Chondrocyte (in vitro differentiated cells): ENCODE data around the gene GALNT10. TPM values are rescaled to one million over a fixed set of nuclear protein-coding genes. Genes with fewer than 3 reads are reported as not detected.

Experiments used
- DNase-seq: peaks from one replicate; pipeline ENCODE4 v3.0.0; 2021; ENCODE audit warnings: mixed read lengths, low spot score
- H3K27ac Mint-ChIP-seq: one replicate; pipeline ENCODE4 v1.8.0; 2021; ENCODE audit warnings: mild to moderate bottlenecking, moderate library complexity, mixed read lengths; ENCODE audit not compliant: unreplicated experiment
- H3K27me3 Mint-ChIP-seq: 2 replicates; pipeline ENCODE4 v1.8.0; 2021; ENCODE audit warnings: low read depth, mixed read lengths
- H3K36me3 Mint-ChIP-seq: 2 replicates; pipeline ENCODE4 v1.8.0; 2021; ENCODE audit warnings: low read depth, mixed read lengths
- H3K4me1 Mint-ChIP-seq: 2 replicates; pipeline ENCODE4 v1.8.0; 2021; ENCODE audit warnings: low read depth, mild to moderate bottlenecking, mixed read lengths
- H3K4me3 Mint-ChIP-seq: one replicate; pipeline ENCODE4 v1.8.0; 2021; ENCODE audit warnings: mild to moderate bottlenecking, moderate library complexity, mixed read lengths; ENCODE audit not compliant: unreplicated experiment
- H3K9me3 Mint-ChIP-seq: 2 replicates; pipeline ENCODE4 v1.8.0; 2021; ENCODE audit warnings: low read depth, mixed read lengths
- CTCF ChIP-seq: fragments of 200-600 bp; sonication (generic); IDR thresholded peaks from 2 replicates; pipeline ENCODE4 v1.5.0; 2021; ENCODE audit warnings: antibody characterized with exemption, mild to moderate bottlenecking, moderate library complexity
- total RNA-seq: library from RNA; stranded (reverse); gene quantifications from 3 replicates; pipeline ENCODE4 v1.2.1, GENCODE V29; 2021

Gene GALNT10
- total RNA-seq, 1 donor from 2014 or later, result 155 TPM

GRCh38 chr5:154217462-154217861 lies 26.9 kb downstream of the GALNT10 start:
- Mint-ChIP-seq H3K27me3 (no peaks in the 10 kb centered on the region), H3K4me3 (no peak overlapping the region), H3K27ac (peak overlapping the region; percentile 63), H3K36me3 (peaks cover 12% of the 10 kb centered on the region), H3K4me1 (peaks cover 86% of the 10 kb centered on the region), H3K9me3 (no peaks in the 10 kb centered on the region)
- DNase-seq, result no peak
- no peak for TF ChIP-seq CTCF

GRCh38 chr5:154218786-154219185 lies 28.3 kb downstream of the GALNT10 start:
- Mint-ChIP-seq H3K9me3 (no peaks in the 10 kb centered on the region), H3K27me3 (no peaks in the 10 kb centered on the region), H3K27ac (peak overlapping the region; percentile 62), H3K4me3 (no peak overlapping the region), H3K4me1 (peaks cover 86% of the 10 kb centered on the region), H3K36me3 (peaks cover 16% of the 10 kb centered on the region)
- TF ChIP-seq CTCF, result no peak
- no peak for DNase-seq

- peak overlapping the region; percentile 98 for H3K27ac Mint-ChIP-seq
- TF ChIP-seq CTCF, result no peak
- no peak for DNase-seq
- H3K36me3 Mint-ChIP-seq, result peaks cover 16% of the 10 kb centered on the region
- H3K9me3 Mint-ChIP-seq, result no peaks in the 10 kb centered on the region
- H3K4me3 Mint-ChIP-seq, result no peak overlapping the region
- H3K27me3 Mint-ChIP-seq, result no peaks in the 10 kb centered on the region
- H3K4me1 Mint-ChIP-seq, result peaks cover 68% of the 10 kb centered on the region
Measured at GRCh38 chr5:154220625-154221024, 30.1 kb downstream of the GALNT10 start.

GRCh38 chr5:154221371-154221896 lies 30.9 kb downstream of the GALNT10 start:
- Mint-ChIP-seq H3K4me1 (peaks cover 61% of the 10 kb centered on the region), H3K27ac (peak overlapping the region; percentile 98), H3K4me3 (no peak overlapping the region), H3K36me3 (peaks cover 18% of the 10 kb centered on the region), H3K9me3 (peaks cover under 1% of the 10 kb centered on the region), H3K27me3 (no peaks in the 10 kb centered on the region)
- DNase-seq, result no peak
- no peak for TF ChIP-seq CTCF

- H3K27me3 Mint-ChIP-seq, result no peaks in the 10 kb centered on the region
- peaks cover 21% of the 10 kb centered on the region for H3K36me3 Mint-ChIP-seq
- peaks cover 51% of the 10 kb centered on the region for H3K4me1 Mint-ChIP-seq
- H3K27ac Mint-ChIP-seq, result peak overlapping the region; percentile 98
- DNase-seq, result no peak
- TF ChIP-seq CTCF, result no peak
- no peak overlapping the region for H3K4me3 Mint-ChIP-seq
- H3K9me3 Mint-ChIP-seq, result peaks cover 9% of the 10 kb centered on the region
Measured at GRCh38 chr5:154222414-154222813, 31.9 kb downstream of the GALNT10 start.
